Gastrocnemius medialis (tissue), 4 donors: ENCODE data around the gene NFASC.

Experiments used
- CTCF ChIP-seq, 5 experiments: fragments of 450-650 bp in 3 of 5; fragments of 200-600 bp in 2 of 5; sonication (generic) in 2 of 5; IDR thresholded peaks in 4 of 5; conservative IDR thresholded peaks in 1 of 5; 1 replicate in 4 of 5; 2 replicates in 1 of 5; pipeline ENCODE4 v1.5.1; 2016 to 2019; ENCODE audit warnings: antibody characterized with exemption in 5 of 5, mild to moderate bottlenecking in 3 of 5, moderate library complexity in 3 of 5
- POLR2A ChIP-seq, 2 donors: fragments of 450-650 bp; IDR thresholded peaks; one replicate each; pipeline ENCODE4 v1.6.1; 2017; ENCODE audit warnings: antibody characterized with exemption in 2 of 2, mild to moderate bottlenecking in 2 of 2, moderate library complexity in 2 of 2

- TF ChIP-seq POLR2A (IDR thresholded peaks at IDR 0.05) = no peak
- no peak for TF ChIP-seq CTCF (IDR thresholded peaks at IDR 0.05 in 4 of 5, conservative IDR thresholded peaks at IDR 0.05 in 1 of 5)
Observed at GRCh38 chr1:205064741-205065316, 194.2 kb downstream of the NFASC start.
